GM12878 (cell line): Measurements from ENCODE around the gene RPS2. TPM values are rescaled to one million over a fixed set of nuclear protein-coding genes. Genes with fewer than 3 reads are reported as not detected.

Experiments
- ATAC-seq: fragments of 200-7000 bp; cut with Tn5 transposase; 3 replicates; pipeline ENCODE4 v1.9.1; 2020; ENCODE audit warnings: mild to moderate bottlenecking, moderate library complexity
- BruUV-seq: library from RNA; stranded (reverse); fragments of 400-500 nt; replicated peaks from 2 replicates; lab custom pipeline; 2021; lab: Mats Ljungman, UMichigan
- CTCF ChIA-PET: fragments of 300-600 bp; sonication (Branson Sonifier 250); formaldehyde crosslinking; extraction: SDS; loops from one replicate; lab custom pipeline; 2021; ENCODE audit warnings: inconsistent platforms; lab: Yijun Ruan, JAX
- POLR2A ChIA-PET: fragments of 350-600 bp; formaldehyde crosslinking; extraction: SDS; loops from one replicate; lab custom pipeline; 2021; ENCODE audit warnings: inconsistent platforms; lab: Charles Lee
- RAD21 ChIA-PET: fragments of 300-600 bp; sonication (Branson Sonifier 250); formaldehyde crosslinking; loops from one replicate; lab custom pipeline; 2023; ENCODE audit warnings: antibody characterized with exemption; ENCODE audit not compliant: unreplicated experiment; lab: Charles Lee
- SMC1A ChIA-PET: fragments of 300-600 bp; sonication (Branson Sonifier 250); formaldehyde crosslinking; loops from one replicate; lab custom pipeline; 2023; ENCODE audit not compliant: unreplicated experiment, uncharacterized antibody; lab: Charles Lee
- DNase-seq: peaks from one replicate; pipeline ENCODE4 v3.0.0-alpha.2; 2011; ENCODE audit warnings: low read depth, low spot score
- FAIRE-seq: peaks from 3 replicates; lab custom pipeline; 2011; peaks lifted over from hg19 to GRCh38; lab: Jason Lieb, UNC
- H2AFZ ChIP-seq: 2 replicates; pipeline ENCODE4 v1.6.0; 2011; ENCODE audit warnings: low read depth, low read length, control low read depth; ENCODE audit not compliant: control insufficient read depth
- H3K27ac ChIP-seq: 2 replicates; pipeline ENCODE4 v1.5.1; 2011; ENCODE audit warnings: control low read depth; ENCODE audit not compliant: control insufficient read depth, insufficient read depth
- H3K27me3 ChIP-seq, 2 experiments: replicated peaks in 1 of 2; 2 replicates each; pipeline versions ENCODE4 v1.6.0 to v1.6.1; 2011; ENCODE audit warnings: low read length in 1 of 2; ENCODE audit not compliant: control insufficient read depth in 2 of 2, insufficient read depth in 2 of 2
- H3K36me3 ChIP-seq, 2 experiments: 2 replicates each; pipeline ENCODE4 v1.5.1; 2011; ENCODE audit warnings: low read length in 1 of 2; ENCODE audit not compliant: control insufficient read depth in 2 of 2, insufficient read depth in 2 of 2
- H3K4me1 ChIP-seq: 2 replicates; pipeline ENCODE4 v1.6.1; 2011; ENCODE audit warnings: mild to moderate bottlenecking, low read length, moderate library complexity, mixed read lengths; ENCODE audit not compliant: control insufficient read depth, insufficient read depth
- H3K4me2 ChIP-seq: 2 replicates; pipeline ENCODE4 v1.6.0; 2011; ENCODE audit warnings: control low read depth; ENCODE audit not compliant: control insufficient read depth, insufficient read depth
- H3K4me3 ChIP-seq: fragments of 200-600 bp; sonication (generic); 2 replicates; pipeline ENCODE4 v1.5.1; 2016
- H3K79me2 ChIP-seq: 2 replicates; pipeline ENCODE4 v1.6.0; 2011; ENCODE audit warnings: low read length; ENCODE audit not compliant: control insufficient read depth, insufficient read depth
- H3K9ac ChIP-seq: 2 replicates; pipeline ENCODE4 v1.8.0; 2011; ENCODE audit warnings: low read length, control low read depth, mixed read lengths; ENCODE audit not compliant: control insufficient read depth, insufficient read depth
- H3K9me3 ChIP-seq: replicated peaks from 3 replicates; pipeline ENCODE4 v1.5.1; 2011; ENCODE audit warnings: mild to moderate bottlenecking, low read length; ENCODE audit not compliant: control insufficient read depth, insufficient read depth
- H4K20me1 ChIP-seq: 2 replicates; pipeline ENCODE4 v1.6.0; 2011; ENCODE audit not compliant: control insufficient read depth, insufficient read depth
- GABPA ChIP-seq: IDR thresholded peaks from 2 replicates; pipeline ENCODE4 v1.6.1; 2014; ENCODE audit warnings: antibody characterized with exemption, low read depth, mild to moderate bottlenecking, inconsistent platforms
- NR2C1 ChIP-seq: fragments of 450-650 bp; IDR thresholded peaks from 2 replicates; pipeline ENCODE4 v1.6.1; 2017; ENCODE audit warnings: antibody characterized with exemption, mild to moderate bottlenecking, moderate library complexity
- ZNF207 ChIP-seq: fragments of 450-650 bp; IDR thresholded peaks from 2 replicates; pipeline ENCODE4 v1.6.1; 2014; ENCODE audit warnings: antibody characterized with exemption, mild to moderate bottlenecking, borderline replicate concordance
- WGBS: methylation state at CpG from one replicate; pipeline ENCODE4 v1.1.6; 2016; ENCODE audit warnings: low lambda C conversion rate; ENCODE audit not compliant: insufficient replicate concordance, insufficient coverage; ENCODE audit errors: missing lambda C conversion rate; 5-methylcytosine and 5-hydroxymethylcytosine counted together
- in situ Hi-C: fragments of 300-500 bp; cut with MboI; formaldehyde crosslinking; loops from 9 replicates; pipeline ENCODE4 v1.14.3; 2018; ENCODE audit warnings: mixed read lengths
- intact Hi-C: fragments of 100-400 bp; cut with micrococcal nuclease; formaldehyde crosslinking; loops from one replicate; pipeline ENCODE4 v1.14.2; 2022; ENCODE audit not compliant: unreplicated experiment
- polyA plus RNA-seq, 11 experiments: library from polyadenylated mRNA; depleted of rRNA in 4 of 11; unstranded in 6 of 11; stranded (reverse) in 5 of 11; fragments of >200 nt; fragmentation: Nextera tagmentation in 4 of 11; fragmentation: Illumina TruSeq in 1 of 11; extraction: Ambion mirVana in 4 of 11; extraction: Trizol in 1 of 11; gene quantifications; 1 replicate in 1 of 11; 2 replicates in 10 of 11; pipeline versions ENCODE4 v1.2.1 to v1.2.3, GENCODE V29; 2011 to 2016; ENCODE audit warnings: inconsistent platforms in 2 of 11, missing spikeins in 2 of 11, low read depth in 1 of 11
- total RNA-seq, 4 experiments: library from RNA; depleted of rRNA in 3 of 4; stranded (reverse); fragments of >200 nt in 3 of 4; fragmentation: Illumina TruSeq in 1 of 4; extraction: Trizol in 1 of 4; gene quantifications; 2 replicates each; pipeline versions ENCODE4 v1.2.1 to v1.2.3, GENCODE V29; 2013 to 2021
- TF ChIP-seq, protein P1 (sequence below): IDR thresholded peaks from 2 replicates; pipeline ENCODE4 v1.6.1; 2011; ENCODE audit warnings: low read depth, low read length, improper control_type of control experiment, borderline replicate concordance

The RPS2 gene
- total and polyA plus RNA-seq, 10 of the 15 experiments (the other 5 are each of a cell fraction or from before 2014, with no cell fraction given) = 1,295 to 7,121 (median 3,933) TPM

DNA sequence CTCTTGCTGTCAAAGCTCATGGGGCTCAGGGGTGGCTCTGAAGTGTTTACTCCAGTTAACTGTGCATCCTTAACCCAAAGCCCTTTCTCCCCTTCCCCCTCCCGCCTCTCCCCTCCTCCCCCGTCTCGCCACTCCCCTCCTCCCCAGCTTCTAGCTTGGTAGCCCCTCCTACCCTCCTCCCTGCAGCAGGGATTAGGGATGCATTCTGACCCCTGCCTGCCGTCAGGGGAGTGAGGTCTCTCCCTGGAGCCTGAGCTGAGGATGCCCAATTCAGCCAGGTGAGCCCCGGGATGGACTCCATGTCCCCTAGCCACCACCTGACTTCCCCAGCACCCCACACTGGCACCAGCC lies 48.0 kb downstream of the RPS2 start (continued):
- TF ChIP-seq, protein P1, sequence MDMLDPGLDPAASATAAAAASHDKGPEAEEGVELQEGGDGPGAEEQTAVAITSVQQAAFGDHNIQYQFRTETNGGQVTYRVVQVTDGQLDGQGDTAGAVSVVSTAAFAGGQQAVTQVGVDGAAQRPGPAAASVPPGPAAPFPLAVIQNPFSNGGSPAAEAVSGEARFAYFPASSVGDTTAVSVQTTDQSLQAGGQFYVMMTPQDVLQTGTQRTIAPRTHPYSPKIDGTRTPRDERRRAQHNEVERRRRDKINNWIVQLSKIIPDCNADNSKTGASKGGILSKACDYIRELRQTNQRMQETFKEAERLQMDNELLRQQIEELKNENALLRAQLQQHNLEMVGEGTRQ = no peak

DNA sequence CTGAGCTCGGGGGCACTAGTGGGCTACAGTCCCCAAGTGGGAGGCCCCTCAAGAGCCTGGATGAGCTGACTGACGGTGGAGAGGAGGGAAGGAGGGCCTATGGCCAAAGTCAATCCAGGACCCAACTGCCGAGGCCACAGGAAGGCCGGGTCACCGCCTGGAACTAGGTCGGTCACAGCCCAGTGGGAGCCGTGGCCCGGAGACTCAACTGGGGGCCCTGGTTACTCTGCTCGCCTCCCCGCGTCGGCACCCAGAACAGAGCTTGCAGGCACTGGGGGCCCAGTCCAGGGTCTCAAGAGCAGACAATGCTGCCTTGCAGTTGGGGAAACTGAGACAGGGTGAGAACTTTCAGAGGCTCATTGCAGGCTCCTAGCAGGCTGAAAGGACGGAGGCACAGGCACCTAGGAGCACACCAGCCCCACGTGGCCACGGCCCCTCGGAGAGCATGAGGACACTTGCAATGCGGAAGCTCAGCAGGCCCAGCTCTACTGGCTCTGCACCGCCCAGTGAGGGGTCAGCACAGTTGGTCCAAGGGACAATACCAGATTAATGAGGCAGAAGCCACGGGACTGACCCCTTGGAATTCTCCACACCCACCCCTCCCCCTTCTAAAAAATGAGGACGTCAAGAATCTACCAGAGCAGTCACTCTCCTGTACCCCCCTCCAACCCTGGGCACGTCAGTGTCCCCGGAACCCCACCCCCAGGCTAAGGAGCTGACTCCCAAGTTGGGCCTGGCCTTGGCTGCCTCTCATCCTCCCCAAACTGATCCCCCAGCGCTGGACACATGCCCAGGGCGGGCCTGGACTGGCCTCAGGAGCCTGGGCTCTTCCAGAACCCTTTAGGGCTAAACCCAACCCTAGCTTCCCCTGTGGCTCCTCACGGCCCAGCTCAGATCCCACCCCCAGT lies 48.6 kb downstream of the RPS2 start:
- no peaks in the 10 kb centered on the region for H3K9me3 ChIP-seq
- 40% methylated on average over 25 of the region's 25 CpGs for WGBS
- in situ Hi-C loops = no loop called here
- ChIA-PET RAD21 (no interaction called here), SMC1A (no interaction called here), POLR2A (no interaction called here), CTCF (interaction anchor here (2.3 kb wide), 1 partner anchor 13 kb away, joined by 6 read pairs; no protein-coding TSS in a partner anchor)
- ATAC-seq (no peak), DNase-seq (no peak), FAIRE-seq (no peak)
- H3K36me3 ChIP-seq = no peaks in the 10 kb centered on the region; a peak in 1 of 4 replicates
- peaks cover 6 to 7% of the 10 kb centered on the region in 2 experiments; a peak in 3 of 4 replicates for H3K27me3 ChIP-seq
- no peak overlapping the region for H3K9ac ChIP-seq
- no peaks in the 10 kb centered on the region for H4K20me1 ChIP-seq
- no peaks in the 10 kb centered on the region for H3K4me1 ChIP-seq
- no peaks in the 10 kb centered on the region for H3K79me2 ChIP-seq
- BruUV-seq = no TSS peak
- TF ChIP-seq NR2C1 = no peak
- no peak for TF ChIP-seq ZNF207
- TF ChIP-seq GABPA = no peak
- intact Hi-C loops = no loop called here
- no peak overlapping the region for H3K27ac ChIP-seq
- no peak overlapping the region for H3K4me3 ChIP-seq
- H3K4me2 ChIP-seq = no peak overlapping the region
- H2AFZ ChIP-seq = no peak overlapping the region
